Right lobe of liver (tissue), 6 donors: ENCODE measurements around the gene TNFRSF4. TPM values are rescaled to one million over a fixed set of nuclear protein-coding genes. Genes with fewer than 3 reads are reported as not detected.

Source experiments
- ATAC-seq, 4 donors: fragments of 200-7000 bp; cut with Tn5 transposase; one replicate each; pipeline ENCODE4 v1.9.1; 2020; ENCODE audit warnings: mild to moderate bottlenecking in 4 of 4, moderate library complexity in 4 of 4
- DNase-seq, 3 donors: peaks; one replicate each; pipeline ENCODE4 v3.0.0-alpha.2; 2020
- H3K27ac ChIP-seq, 3 donors: fragments of 200-600 bp; one replicate each; pipeline ENCODE4 v1.8.0; 2022
- H3K27me3 ChIP-seq, 2 donors: fragments of 200-600 bp; one replicate each; pipeline ENCODE4 v1.8.0; 2022
- H3K36me3 ChIP-seq, 4 donors: fragments of 200-600 bp; sonication (generic) in 1 of 4; one replicate each; pipeline versions ENCODE4 v1.5.1 to v1.8.0; 2017 to 2022; ENCODE audit warnings: control low read depth in 1 of 4
- H3K4me1 ChIP-seq, 4 donors: fragments of 200-600 bp; sonication (generic) in 1 of 4; one replicate each; pipeline versions ENCODE4 v1.5.1 to v1.8.0; 2017 to 2022; ENCODE audit warnings: control low read depth in 1 of 4
- H3K4me3 ChIP-seq, 3 donors: fragments of 200-600 bp; one replicate each; pipeline ENCODE4 v1.8.0; 2022
- H3K9me3 ChIP-seq, 4 donors: fragments of 200-600 bp; sonication (generic) in 1 of 4; one replicate each; pipeline versions ENCODE4 v1.5.1 to v1.8.0; 2017 to 2022; ENCODE audit warnings: control low read depth in 1 of 4
- CTCF ChIP-seq, 4 donors: fragments of 200-600 bp in 3 of 4; fragments of 450-650 bp in 1 of 4; IDR thresholded peaks; one replicate each; pipeline versions ENCODE4 v1.5.1 to v1.8.0; 2016 to 2022; ENCODE audit warnings: antibody characterized with exemption in 4 of 4, mild to moderate bottlenecking in 2 of 4
- POLR2A ChIP-seq: fragments of 450-650 bp; IDR thresholded peaks from one replicate; pipeline ENCODE4 v1.6.1; 2017; ENCODE audit warnings: antibody characterized with exemption, mild to moderate bottlenecking
- WGBS: methylation state at CpG from one replicate; pipeline ENCODE4 v1.1.6; 2018; ENCODE audit warnings: low coverage, low lambda C conversion rate; ENCODE audit not compliant: insufficient coverage; ENCODE audit errors: missing lambda C conversion rate; 5-methylcytosine and 5-hydroxymethylcytosine counted together
- intact Hi-C, 2 donors: fragments of 100-400 bp; cut with DNase I; formaldehyde crosslinking; loops; one replicate each; pipeline versions ENCODE4 v1.11.2 to v1.14.1; 2022
- total RNA-seq, 6 experiments: library from RNA; depleted of rRNA in 2 of 6; stranded (reverse); fragments of >200 nt in 2 of 6; fragmentation: NEBNext Ultra II Directional in 3 of 6; extraction: Animal tissue kit (Norgen Biotek cat#: 25700) in 3 of 6; gene quantifications; one replicate each; pipeline versions ENCODE4 v1.1.0 to v1.2.4, GENCODE V29; 2016 to 2023
- donor health status: DM: no; HTN: yes; CAD: no.
- donor health status: DM: no; HTN: no; CAD: no.
- donor health status: DM: no; HTN: no; CAD: no.
- donor health status: DM: no; HTN: yes; CAD: no.
- donor health status: DM: no; HTN: yes; CAD: no.

TNFRSF4 gene
- total RNA-seq, 6 experiments from 2014 or later: 0.20 to 0.99 (median 0.28) TPM; not detected in 2

GRCh38 chr1:1240822-1241587, 27.1 kb upstream of the TNFRSF4 start:
- Histone ChIP-seq H3K27ac (no peak overlapping the region), H3K4me3 (no peak overlapping the region), H3K4me1 (peaks cover 0 to 22% (median 0%) of the 10 kb centered on the region in 4 donors), H3K27me3 (no peaks in the 10 kb centered on the region), H3K36me3 (no peaks in the 10 kb centered on the region), H3K9me3 (no peaks in the 10 kb centered on the region)
- ATAC-seq (no peak), DNase-seq (no peak)
- 67% methylated on average over 2 of the region's 23 CpGs for WGBS
- TF ChIP-seq POLR2A: no peak
- TF ChIP-seq CTCF (IDR thresholded peaks at IDR 0.05): no peak
- intact Hi-C loops: loop anchor here (5.0 to 10.0 kb wide), 2 partner anchors 54 to 119 kb away; no protein-coding TSS in a partner anchor

GRCh38 chr1:1240348-1240732, 26.4 kb upstream of the TNFRSF4 start:
- no peak overlapping the region for H3K27ac ChIP-seq
- peak overlapping the region in 1 of 3 donors; percentile 16 for H3K4me3 ChIP-seq
- whole genome bisulfite sequencing: 64% methylated on average over 6 of the region's 11 CpGs
- no peak for TF ChIP-seq CTCF (IDR thresholded peaks at IDR 0.05)
- TF ChIP-seq POLR2A: no peak
- H3K9me3 ChIP-seq: no peaks in the 10 kb centered on the region
- H3K4me1 ChIP-seq: peaks cover 0 to 22% (median 0%) of the 10 kb centered on the region in 4 donors
- intact Hi-C loops: loop anchor here (5.0 to 10.0 kb wide), 2 partner anchors 54 to 118 kb away; no protein-coding TSS in a partner anchor
- no peaks in the 10 kb centered on the region for H3K27me3 ChIP-seq
- DNase-seq: no peak
- no peak for ATAC-seq
- no peaks in the 10 kb centered on the region for H3K36me3 ChIP-seq

GRCh38 chr1:1239614-1240347, 25.8 kb upstream of the TNFRSF4 start:
- DNase-seq (peak; percentile 78 to 86 (median 84)), ATAC-seq (peak; percentile 57 to 78 (median 75))
- Histone ChIP-seq H3K27me3 (no peaks in the 10 kb centered on the region), H3K9me3 (no peaks in the 10 kb centered on the region), H3K27ac (no peak overlapping the region), H3K4me3 (peak overlapping the region in 2 of 3 donors; percentile 16 to 26), H3K36me3 (no peaks in the 10 kb centered on the region), H3K4me1 (peaks cover 0 to 22% (median 0%) of the 10 kb centered on the region in 4 donors)
- 10% methylated on average over 2 of the region's 30 CpGs for WGBS
- TF ChIP-seq CTCF (IDR thresholded peaks at IDR 0.05): no peak
- TF ChIP-seq POLR2A: no peak
- intact Hi-C loops: loop anchor here (5.0 to 10.0 kb wide), 2 partner anchors 55 to 117 kb away; no protein-coding TSS in a partner anchor

- H3K9me3 ChIP-seq: no peaks in the 10 kb centered on the region
- intact Hi-C loops: no loop called here
- WGBS: no CpG with 5 or more reads among the region's 15 CpGs
- no peak overlapping the region for H3K27ac ChIP-seq
- DNase-seq (no peak), ATAC-seq (no peak)
- peaks cover 0 to 22% (median 0%) of the 10 kb centered on the region in 4 donors for H3K4me1 ChIP-seq
- H3K4me3 ChIP-seq: peak overlapping the region in 1 of 3 donors; percentile 26
- H3K27me3 ChIP-seq: no peaks in the 10 kb centered on the region
- H3K36me3 ChIP-seq: no peaks in the 10 kb centered on the region
- no peak for TF ChIP-seq POLR2A
- TF ChIP-seq CTCF (IDR thresholded peaks at IDR 0.05): no peak
These were observed 25.3 kb upstream of the TNFRSF4 start for GRCh38 chr1:1239227-1239613.
